K562 (cell line): Measurements from ENCODE around the gene VMP1. TPM values are rescaled to one million over a fixed set of nuclear protein-coding genes. Genes with fewer than 3 reads are reported as not detected.
A peak's percentile ranks its signal among the peaks of the same experiment; 100 is the strongest.

Source experiments
- polyA plus RNA-seq, 8 experiments: library from polyadenylated mRNA; depleted of rRNA in 4 of 8; stranded (reverse) in 5 of 8; unstranded in 3 of 8; fragments of >200 nt; fragmentation: Nextera tagmentation in 2 of 8; fragmentation: Illumina TruSeq in 1 of 8; extraction: Ambion mirVana in 2 of 8; extraction: Trizol in 1 of 8; gene quantifications; 2 replicates each; pipeline versions ENCODE4 v1.2.1 to v1.2.3, GENCODE V29; 2011 to 2014; ENCODE audit warnings: inconsistent platforms in 1 of 8, missing spikeins in 1 of 8
- total RNA-seq, 7 experiments: library from RNA; depleted of rRNA in 6 of 7; stranded (reverse); fragments of >200 nt in 6 of 7; fragmentation: Illumina TruSeq in 2 of 7; extraction: Trizol in 2 of 7; gene quantifications; 2 replicates each; pipeline versions ENCODE4 v1.2.1 to v1.2.3, GENCODE V29; 2011 to 2021; ENCODE audit warnings: low replicate concordance in 1 of 7
- TF ChIP-seq, protein P1 (sequence below): fragments of 450-650 bp; IDR thresholded peaks from 2 replicates; pipeline ENCODE4 v1.6.1; 2016; ENCODE audit warnings: mild to moderate bottlenecking, moderate library complexity
- TF ChIP-seq, protein P2 (sequence below): sonication (generic); formaldehyde crosslinking; IDR thresholded peaks from 2 replicates; pipeline ENCODE4 v1.9.0; 2022; ENCODE audit warnings: mild to moderate bottlenecking, missing genetic modification reagents

Gene VMP1
- total and polyA plus RNA-seq, 9 of the 15 experiments (the other 6 are each of a cell fraction or from before 2014, with no cell fraction given): 123 to 304 (median 151) TPM

DNA sequence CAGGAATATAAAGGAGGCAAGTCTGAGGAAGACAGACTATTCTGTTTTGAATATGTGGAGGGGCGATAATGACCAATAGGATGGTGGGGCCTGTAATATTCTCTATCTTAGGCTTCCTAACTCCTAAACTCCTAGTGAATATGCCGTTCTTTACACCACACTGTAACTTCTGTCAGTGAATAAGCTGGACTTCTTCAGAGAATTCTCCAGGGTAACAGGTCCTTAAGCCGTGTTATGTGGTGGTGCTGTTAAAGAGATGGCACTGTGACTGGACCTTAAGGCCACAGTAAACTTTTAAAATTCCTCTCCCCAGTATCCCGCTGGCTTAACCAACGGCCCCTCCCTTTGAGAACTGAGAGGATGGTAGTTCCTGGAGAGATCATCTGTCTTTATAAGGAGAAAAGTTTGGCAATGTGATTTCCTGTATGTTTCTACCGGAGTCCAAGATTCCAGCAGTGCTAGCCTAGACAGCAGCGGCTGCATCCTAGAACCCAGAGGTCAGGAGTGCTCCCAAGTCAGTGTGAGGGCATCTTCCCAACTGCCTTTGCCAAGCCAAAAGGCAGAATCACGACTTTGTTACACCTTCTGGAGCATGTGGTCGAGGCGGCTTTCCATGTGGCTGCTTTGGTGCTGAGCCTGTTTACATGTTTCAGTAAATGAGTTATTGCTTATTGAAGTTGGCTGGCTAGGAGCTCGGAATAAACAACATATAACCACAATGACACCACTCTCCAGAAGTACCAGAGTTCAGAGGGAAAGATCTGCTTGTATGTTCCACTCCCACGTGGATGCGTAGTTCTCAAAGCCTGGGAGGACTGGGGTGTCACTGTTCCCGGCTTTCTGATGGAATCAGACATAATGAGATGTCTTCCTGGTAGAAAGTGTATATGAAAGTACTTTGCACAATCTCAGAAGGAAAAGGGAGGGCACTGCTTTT is 144.3 kb downstream of the VMP1 start (continued):
- TF ChIP-seq, protein P1, sequence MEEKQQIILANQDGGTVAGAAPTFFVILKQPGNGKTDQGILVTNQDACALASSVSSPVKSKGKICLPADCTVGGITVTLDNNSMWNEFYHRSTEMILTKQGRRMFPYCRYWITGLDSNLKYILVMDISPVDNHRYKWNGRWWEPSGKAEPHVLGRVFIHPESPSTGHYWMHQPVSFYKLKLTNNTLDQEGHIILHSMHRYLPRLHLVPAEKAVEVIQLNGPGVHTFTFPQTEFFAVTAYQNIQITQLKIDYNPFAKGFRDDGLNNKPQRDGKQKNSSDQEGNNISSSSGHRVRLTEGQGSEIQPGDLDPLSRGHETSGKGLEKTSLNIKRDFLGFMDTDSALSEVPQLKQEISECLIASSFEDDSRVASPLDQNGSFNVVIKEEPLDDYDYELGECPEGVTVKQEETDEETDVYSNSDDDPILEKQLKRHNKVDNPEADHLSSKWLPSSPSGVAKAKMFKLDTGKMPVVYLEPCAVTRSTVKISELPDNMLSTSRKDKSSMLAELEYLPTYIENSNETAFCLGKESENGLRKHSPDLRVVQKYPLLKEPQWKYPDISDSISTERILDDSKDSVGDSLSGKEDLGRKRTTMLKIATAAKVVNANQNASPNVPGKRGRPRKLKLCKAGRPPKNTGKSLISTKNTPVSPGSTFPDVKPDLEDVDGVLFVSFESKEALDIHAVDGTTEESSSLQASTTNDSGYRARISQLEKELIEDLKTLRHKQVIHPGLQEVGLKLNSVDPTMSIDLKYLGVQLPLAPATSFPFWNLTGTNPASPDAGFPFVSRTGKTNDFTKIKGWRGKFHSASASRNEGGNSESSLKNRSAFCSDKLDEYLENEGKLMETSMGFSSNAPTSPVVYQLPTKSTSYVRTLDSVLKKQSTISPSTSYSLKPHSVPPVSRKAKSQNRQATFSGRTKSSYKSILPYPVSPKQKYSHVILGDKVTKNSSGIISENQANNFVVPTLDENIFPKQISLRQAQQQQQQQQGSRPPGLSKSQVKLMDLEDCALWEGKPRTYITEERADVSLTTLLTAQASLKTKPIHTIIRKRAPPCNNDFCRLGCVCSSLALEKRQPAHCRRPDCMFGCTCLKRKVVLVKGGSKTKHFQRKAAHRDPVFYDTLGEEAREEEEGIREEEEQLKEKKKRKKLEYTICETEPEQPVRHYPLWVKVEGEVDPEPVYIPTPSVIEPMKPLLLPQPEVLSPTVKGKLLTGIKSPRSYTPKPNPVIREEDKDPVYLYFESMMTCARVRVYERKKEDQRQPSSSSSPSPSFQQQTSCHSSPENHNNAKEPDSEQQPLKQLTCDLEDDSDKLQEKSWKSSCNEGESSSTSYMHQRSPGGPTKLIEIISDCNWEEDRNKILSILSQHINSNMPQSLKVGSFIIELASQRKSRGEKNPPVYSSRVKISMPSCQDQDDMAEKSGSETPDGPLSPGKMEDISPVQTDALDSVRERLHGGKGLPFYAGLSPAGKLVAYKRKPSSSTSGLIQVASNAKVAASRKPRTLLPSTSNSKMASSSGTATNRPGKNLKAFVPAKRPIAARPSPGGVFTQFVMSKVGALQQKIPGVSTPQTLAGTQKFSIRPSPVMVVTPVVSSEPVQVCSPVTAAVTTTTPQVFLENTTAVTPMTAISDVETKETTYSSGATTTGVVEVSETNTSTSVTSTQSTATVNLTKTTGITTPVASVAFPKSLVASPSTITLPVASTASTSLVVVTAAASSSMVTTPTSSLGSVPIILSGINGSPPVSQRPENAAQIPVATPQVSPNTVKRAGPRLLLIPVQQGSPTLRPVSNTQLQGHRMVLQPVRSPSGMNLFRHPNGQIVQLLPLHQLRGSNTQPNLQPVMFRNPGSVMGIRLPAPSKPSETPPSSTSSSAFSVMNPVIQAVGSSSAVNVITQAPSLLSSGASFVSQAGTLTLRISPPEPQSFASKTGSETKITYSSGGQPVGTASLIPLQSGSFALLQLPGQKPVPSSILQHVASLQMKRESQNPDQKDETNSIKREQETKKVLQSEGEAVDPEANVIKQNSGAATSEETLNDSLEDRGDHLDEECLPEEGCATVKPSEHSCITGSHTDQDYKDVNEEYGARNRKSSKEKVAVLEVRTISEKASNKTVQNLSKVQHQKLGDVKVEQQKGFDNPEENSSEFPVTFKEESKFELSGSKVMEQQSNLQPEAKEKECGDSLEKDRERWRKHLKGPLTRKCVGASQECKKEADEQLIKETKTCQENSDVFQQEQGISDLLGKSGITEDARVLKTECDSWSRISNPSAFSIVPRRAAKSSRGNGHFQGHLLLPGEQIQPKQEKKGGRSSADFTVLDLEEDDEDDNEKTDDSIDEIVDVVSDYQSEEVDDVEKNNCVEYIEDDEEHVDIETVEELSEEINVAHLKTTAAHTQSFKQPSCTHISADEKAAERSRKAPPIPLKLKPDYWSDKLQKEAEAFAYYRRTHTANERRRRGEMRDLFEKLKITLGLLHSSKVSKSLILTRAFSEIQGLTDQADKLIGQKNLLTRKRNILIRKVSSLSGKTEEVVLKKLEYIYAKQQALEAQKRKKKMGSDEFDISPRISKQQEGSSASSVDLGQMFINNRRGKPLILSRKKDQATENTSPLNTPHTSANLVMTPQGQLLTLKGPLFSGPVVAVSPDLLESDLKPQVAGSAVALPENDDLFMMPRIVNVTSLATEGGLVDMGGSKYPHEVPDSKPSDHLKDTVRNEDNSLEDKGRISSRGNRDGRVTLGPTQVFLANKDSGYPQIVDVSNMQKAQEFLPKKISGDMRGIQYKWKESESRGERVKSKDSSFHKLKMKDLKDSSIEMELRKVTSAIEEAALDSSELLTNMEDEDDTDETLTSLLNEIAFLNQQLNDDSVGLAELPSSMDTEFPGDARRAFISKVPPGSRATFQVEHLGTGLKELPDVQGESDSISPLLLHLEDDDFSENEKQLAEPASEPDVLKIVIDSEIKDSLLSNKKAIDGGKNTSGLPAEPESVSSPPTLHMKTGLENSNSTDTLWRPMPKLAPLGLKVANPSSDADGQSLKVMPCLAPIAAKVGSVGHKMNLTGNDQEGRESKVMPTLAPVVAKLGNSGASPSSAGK: peak; percentile 76
- TF ChIP-seq, protein P2, sequence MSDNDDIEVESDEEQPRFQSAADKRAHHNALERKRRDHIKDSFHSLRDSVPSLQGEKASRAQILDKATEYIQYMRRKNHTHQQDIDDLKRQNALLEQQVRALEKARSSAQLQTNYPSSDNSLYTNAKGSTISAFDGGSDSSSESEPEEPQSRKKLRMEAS (CRISPR knock-in tag): peak; percentile 75
